Fibroblast of the aortic adventitia (primary cell): Measurements from ENCODE around the gene OPA3. TPM values are rescaled to one million over a fixed set of nuclear protein-coding genes. Genes with fewer than 3 reads are reported as not detected.

Experiments used
- DNase-seq: peaks from one replicate; pipeline ENCODE4 v3.0.0-alpha.2; 2010; ENCODE audit warnings: low read depth
- H3K4me3 ChIP-seq: 2 replicates; pipeline ENCODE4 v1.5.1; 2011; ENCODE audit warnings: low read depth, mild to moderate bottlenecking, control low read depth, low read length, moderate library complexity
- CTCF ChIP-seq: IDR thresholded peaks from 2 replicates; pipeline ENCODE4 v1.5.1; 2011; ENCODE audit warnings: mild to moderate bottlenecking, low read length, control low read depth, inconsistent platforms; ENCODE audit not compliant: insufficient read depth
- total RNA-seq: library from RNA; depleted of rRNA; stranded (reverse); fragments of >200 nt; gene quantifications from 2 replicates; pipeline ENCODE4 v1.2.3, GENCODE V29; 2012; ENCODE audit warnings: low replicate concordance

The OPA3 gene
- total RNA-seq, 1 donor = 8.8 TPM

- no peak overlapping the region for H3K4me3 ChIP-seq
- no peak for TF ChIP-seq CTCF
- no peak for DNase-seq
Measured at GRCh38 chr19:45590300-45591003, 5.8 kb upstream of the OPA3 start.

GRCh38 chr19:45589768-45590167 lies 5.2 kb upstream of the OPA3 start:
- H3K4me3 ChIP-seq = no peak overlapping the region
- no peak for DNase-seq
- TF ChIP-seq CTCF = no peak

DNA sequence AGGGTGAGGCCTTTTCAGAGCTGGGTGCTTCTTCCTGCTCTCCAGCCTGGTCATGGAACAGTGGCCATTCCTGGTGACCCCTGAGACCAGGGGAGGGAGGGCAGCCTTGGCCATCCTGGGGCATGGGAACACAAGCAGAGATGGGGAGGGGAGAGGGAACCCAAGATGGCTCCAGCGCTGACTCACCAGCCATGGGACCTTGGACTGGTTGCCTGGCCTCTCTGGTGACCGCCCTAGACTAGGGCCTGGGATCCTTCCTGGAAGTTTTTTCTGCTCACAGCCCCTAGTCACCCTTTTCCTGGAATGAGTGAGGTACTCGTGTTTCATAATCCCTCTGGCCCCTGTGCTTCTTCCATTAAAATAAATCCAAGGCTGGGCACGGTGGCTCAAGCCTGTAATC lies 3.3 kb upstream of the OPA3 start:
- TF ChIP-seq CTCF = no peak
- no peak for DNase-seq
- no peak overlapping the region for H3K4me3 ChIP-seq

DNA sequence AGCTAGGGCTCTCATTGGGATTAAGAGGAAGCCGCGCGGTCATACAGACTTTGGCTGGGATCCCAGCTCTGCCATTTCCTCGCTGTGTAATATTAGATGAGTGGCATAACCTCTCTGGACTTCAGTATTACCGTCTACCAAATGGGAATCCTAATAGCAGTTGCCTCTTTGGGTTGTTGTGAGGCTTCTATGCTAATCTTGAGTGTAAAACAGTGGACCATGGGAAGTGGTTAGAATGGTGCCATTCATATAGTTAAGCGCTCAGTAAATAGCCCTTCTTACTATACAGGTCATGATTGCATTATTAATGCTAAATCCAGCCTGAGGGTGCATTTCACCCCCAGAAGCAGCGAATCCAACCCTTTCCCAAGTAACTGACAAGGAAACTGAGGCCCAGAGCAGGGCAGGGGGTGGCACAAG lies 566 bp upstream of the OPA3 start:
- no peak for DNase-seq
- no peak for TF ChIP-seq CTCF
- peak overlapping the region; percentile 72 for H3K4me3 ChIP-seq

DNA sequence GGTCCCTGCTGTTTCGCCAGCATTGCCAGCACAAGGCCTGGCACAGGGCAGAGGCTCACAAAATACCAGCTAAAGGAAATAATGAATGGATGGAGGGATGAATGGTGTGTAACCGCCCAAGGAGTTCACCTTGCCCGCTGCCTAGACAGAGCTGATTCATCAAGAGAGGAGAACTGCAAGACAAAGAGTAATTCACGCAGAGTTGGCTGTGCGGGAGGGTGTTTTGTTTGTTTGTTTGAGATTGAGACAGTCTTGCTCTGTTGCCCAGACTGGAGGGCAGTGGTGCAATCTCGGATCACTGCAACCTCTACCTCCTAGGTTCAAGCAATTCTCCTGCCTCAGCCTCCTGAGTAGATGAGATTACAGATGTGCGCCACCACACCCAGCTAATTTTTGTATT lies 3.0 kb downstream of the OPA3 start:
- DNase-seq = no peak
- no peak overlapping the region for H3K4me3 ChIP-seq
- no peak for TF ChIP-seq CTCF

- H3K4me3 ChIP-seq = no peak overlapping the region
- no peak for TF ChIP-seq CTCF
- no peak for DNase-seq
Measured at GRCh38 chr19:45578861-45579260, 5.7 kb downstream of the OPA3 start.
